Measurements from ENCODE around the gene LRPAP1.
"Not testable (repeated sequence)": the region's sequence is repeated elsewhere in the genome, so short reads cannot be mapped to it uniquely, and the experiment has no call there.

LRPAP1 gene, protein sequence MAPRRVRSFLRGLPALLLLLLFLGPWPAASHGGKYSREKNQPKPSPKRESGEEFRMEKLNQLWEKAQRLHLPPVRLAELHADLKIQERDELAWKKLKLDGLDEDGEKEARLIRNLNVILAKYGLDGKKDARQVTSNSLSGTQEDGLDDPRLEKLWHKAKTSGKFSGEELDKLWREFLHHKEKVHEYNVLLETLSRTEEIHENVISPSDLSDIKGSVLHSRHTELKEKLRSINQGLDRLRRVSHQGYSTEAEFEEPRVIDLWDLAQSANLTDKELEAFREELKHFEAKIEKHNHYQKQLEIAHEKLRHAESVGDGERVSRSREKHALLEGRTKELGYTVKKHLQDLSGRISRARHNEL

DNA sequence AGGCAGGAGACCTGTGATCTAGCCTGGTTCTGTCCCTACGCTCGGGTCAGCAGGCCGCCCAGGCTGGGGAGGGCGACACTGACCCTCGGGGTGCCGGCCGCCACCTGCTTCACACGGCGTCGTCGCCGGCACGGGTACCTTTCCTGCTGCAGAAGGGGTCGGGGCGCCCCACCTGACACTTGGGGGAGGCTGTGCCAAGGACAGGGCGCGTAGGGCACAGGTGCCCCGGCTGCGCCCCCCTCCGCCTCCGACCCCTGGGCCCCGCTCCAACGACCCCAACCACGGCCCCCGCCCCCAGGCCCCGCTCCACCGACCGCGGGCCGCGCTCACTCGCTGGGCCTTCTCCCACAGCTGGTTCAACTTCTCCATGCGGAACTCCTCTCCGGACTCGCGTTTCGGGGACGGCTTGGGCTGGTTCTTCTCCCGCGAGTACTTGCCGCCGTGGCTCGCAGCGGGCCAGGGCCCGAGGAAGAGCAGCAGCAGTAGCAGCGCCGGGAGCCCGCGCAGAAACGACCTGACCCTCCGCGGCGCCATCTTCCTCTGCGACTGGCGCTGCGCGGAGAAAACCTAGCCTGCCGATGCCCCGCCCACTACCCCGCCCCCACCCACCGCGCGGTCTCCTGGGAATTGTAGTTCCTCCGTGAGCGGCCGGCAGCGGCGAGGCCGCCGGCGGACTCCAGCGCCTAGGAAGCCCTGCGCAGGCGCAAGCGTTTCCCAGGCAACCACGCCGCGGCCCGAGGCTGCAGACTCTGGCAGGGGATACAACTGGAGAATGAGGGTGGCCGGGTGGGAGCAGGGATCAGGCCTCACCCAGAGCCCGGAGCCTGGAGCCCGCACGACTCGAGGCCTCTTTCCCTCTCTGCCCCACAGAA is at the start of gene LRPAP1:
TSS of gene LRPAP1 (minus strand) at position 544 of the 872 bp plus-strand sequence. CDS start at position 534, 10 bp downstream.
- H3K27ac ChIP-seq = peak within 1 kb of the TSS; percentile 79
- TF ChIP-seq, protein P1, sequence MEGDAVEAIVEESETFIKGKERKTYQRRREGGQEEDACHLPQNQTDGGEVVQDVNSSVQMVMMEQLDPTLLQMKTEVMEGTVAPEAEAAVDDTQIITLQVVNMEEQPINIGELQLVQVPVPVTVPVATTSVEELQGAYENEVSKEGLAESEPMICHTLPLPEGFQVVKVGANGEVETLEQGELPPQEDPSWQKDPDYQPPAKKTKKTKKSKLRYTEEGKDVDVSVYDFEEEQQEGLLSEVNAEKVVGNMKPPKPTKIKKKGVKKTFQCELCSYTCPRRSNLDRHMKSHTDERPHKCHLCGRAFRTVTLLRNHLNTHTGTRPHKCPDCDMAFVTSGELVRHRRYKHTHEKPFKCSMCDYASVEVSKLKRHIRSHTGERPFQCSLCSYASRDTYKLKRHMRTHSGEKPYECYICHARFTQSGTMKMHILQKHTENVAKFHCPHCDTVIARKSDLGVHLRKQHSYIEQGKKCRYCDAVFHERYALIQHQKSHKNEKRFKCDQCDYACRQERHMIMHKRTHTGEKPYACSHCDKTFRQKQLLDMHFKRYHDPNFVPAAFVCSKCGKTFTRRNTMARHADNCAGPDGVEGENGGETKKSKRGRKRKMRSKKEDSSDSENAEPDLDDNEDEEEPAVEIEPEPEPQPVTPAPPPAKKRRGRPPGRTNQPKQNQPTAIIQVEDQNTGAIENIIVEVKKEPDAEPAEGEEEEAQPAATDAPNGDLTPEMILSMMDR (conservative IDR thresholded peaks at IDR 0.05) = no peak

DNA sequence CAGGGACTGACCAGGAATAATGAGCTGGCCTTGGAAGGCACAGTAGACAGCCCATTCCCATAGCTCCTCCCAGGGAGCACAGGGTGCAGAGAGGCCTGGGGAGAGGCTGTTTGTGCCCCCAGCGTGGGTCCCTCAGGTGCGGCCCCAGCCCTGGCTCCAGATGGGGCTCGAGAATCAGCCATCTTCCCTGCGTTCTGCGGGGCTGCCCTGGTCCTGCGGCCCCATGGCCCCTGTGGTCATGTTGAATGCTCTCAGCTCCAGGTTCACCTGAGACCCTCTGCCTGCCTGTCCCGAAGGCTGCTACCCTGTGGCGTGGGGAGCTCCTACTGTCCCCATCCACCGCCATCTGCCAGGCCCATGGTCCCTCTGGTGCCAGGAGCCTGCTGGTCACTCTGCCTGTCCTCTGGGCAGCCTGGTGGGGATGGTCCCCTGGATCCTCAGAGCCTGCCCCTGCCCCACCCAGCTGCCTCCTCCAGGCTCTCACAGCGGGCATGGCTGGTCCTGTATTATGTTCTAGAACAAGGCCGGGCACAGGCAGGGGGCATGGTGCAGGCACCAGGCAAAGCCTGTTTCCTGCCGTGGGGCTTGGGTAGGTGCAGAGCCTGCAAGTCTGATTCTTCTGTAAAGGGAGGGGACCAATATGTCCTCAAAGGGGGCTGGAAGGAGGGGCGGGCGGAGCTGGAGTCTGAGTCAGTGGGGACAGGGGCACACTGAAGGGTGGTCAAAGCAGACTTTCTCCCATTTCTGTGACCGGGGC is 49.3 kb upstream of the LRPAP1 start:
- not testable (repeated sequence) for H3K27ac ChIP-seq

GRCh38 chr4:3580859-3581258 is 48.6 kb upstream of the LRPAP1 start:
- H3K27ac ChIP-seq = not testable (repeated sequence)

DNA sequence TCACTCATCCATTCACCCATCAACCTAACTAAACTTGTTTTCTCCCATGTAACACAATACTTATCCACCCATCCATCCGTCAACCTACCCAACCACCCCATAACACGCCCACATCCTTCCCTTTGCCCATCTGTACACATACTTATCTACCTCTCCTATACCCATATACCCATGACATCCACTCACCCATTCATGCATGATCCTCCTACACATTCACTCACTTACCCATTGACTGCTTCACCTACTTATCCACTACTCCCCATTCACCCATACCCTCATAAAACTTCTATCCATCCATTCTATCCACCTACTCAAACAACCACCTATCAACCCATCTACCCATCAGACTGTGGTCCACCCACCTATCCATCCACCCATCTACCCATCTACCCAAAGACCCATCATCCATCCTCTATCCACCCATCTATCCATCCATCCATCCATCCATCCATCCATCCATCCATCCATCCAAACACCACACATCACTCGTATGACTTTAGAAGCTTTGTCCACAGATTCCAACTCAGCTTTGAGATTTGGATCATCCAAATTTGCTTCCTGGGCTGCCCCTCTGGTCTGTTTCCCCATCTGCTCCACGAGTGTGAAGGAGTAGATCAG is 46.4 kb upstream of the LRPAP1 start:
- H3K27ac ChIP-seq = not testable (repeated sequence)

DNA sequence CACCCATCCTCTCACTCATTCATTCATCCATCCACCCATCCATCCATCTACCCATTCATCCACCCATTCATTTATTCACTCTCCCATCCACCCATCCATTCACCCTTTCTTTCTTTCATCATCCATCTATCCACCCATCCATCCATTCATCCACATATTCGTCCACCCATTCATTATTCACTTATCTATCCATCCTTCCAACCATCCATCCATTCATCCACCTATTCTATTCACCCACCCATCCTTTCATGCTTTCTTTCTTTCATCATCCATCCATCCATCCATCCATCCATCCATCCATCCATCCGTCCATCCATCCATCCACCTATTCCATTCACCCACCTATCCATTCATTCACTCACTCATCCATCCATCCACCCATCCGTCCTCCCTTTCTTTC is 45.8 kb upstream of the LRPAP1 start:
- H3K27ac ChIP-seq = not testable (repeated sequence)

- not testable (repeated sequence) for H3K27ac ChIP-seq
Observed at GRCh38 chr4:3577208-3577892, 45.1 kb upstream of the LRPAP1 start.

- not testable (repeated sequence) for H3K27ac ChIP-seq
Observed at GRCh38 chr4:3576533-3577207, 44.4 kb upstream of the LRPAP1 start.

GRCh38 chr4:3575426-3576369 is 43.5 kb upstream of the LRPAP1 start:
- H3K27ac ChIP-seq = not testable (repeated sequence)

DNA sequence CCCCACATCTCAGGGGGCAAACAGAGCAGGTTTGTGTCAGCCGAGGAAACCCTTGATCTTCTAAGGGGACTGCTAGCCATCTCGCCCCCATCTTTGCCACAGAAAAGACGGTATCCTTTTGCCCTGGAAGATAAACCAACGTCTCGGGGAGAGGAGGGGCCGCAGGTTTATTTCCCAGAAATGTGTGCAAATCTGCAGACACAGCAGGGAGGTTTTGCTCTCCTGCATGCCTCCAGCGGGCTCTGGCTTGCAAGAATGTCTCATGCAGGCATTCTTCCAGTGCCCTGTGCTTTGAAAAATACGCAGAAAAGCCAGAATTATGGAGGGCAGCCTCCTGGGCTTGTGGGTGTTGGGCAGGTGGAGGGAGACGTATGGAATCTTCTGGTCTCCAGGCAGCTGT is 42.6 kb upstream of the LRPAP1 start:
- not testable (repeated sequence) for H3K27ac ChIP-seq

GRCh38 chr4:3574346-3574745 is 42.1 kb upstream of the LRPAP1 start:
- H3K27ac ChIP-seq = not testable (repeated sequence)

DNA sequence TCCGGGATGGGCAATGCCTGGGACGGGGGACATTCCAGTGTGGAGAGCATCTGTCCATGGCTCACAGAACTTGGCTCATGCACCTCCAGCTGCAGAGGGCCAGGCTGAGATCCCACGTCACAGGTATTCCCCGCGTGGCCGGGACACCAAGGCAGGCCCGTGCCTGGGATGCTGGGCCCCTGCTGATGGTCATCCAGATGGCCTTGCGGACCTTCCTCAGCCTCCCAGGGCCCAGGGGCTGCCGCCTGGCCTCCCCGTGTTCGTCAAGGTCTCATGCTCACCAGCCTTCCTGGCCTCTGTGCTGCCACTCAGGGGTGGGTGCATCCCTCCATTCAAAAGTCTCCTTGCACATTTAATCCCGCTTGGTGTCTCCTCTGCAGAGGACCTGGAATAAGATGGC is 40.9 kb upstream of the LRPAP1 start:
- no peak overlapping the region for H3K27ac ChIP-seq
- TF ChIP-seq, protein P1 (conservative IDR thresholded peaks at IDR 0.05) = no peak

All from VCaP (cell line).